ENCODE data around the gene DNAJC15. TPM values are rescaled to one million over a fixed set of nuclear protein-coding genes. Genes with fewer than 3 reads are reported as not detected.

Gene DNAJC15
- total RNA-seq, 1 experiment from 2014 or later = 20.3 TPM

GRCh38 chr13:43110658-43111057 is 87.3 kb downstream of the DNAJC15 start:
- H3K27me3 ChIP-seq (ENCODE audit: control insufficient read depth, insufficient read depth, low read length) = no peaks in the 10 kb centered on the region
- no peak overlapping the region for H3K4me3 ChIP-seq (ENCODE audit: low read depth in 2 of 2, low read length in 2 of 2)
- H3K27ac ChIP-seq (ENCODE audit: low read length) = no peak overlapping the region
- no peaks in the 10 kb centered on the region for H3K36me3 ChIP-seq (ENCODE audit: control insufficient read depth, insufficient read depth, low read length)
- intact Hi-C loops (cut with micrococcal nuclease; ENCODE audit: unreplicated experiment) = no loop called here
- POLR2A ChIA-PET = no interaction called here
- no peaks in the 10 kb centered on the region for H3K4me1 ChIP-seq (ENCODE audit: control insufficient read depth, insufficient read depth, low read length)
- H3K9me3 ChIP-seq (ENCODE audit: control insufficient read depth, insufficient read depth, low read depth, low read length) = no peaks in the 10 kb centered on the region
- DNase-seq (ENCODE audit: low read depth, low spot score) (no peak), ATAC-seq (no peak)
- no TSS peak for BruUV-seq (replicated peaks)
- TF ChIP-seq SIN3A (IDR thresholded peaks at IDR 0.05; ENCODE audit: borderline replicate concordance, insufficient read depth, low read depth, low read length) (no peak), REST (IDR thresholded peaks at IDR 0.05; ENCODE audit: insufficient read depth in 1 of 2, low read depth in 2 of 2, low read length in 1 of 2) (no peak), POLR2AphosphoS5 (IDR thresholded peaks at IDR 0.05; ENCODE audit: low read depth, low read length) (no peak), TCF7L2 (IDR thresholded peaks at IDR 0.05; ENCODE audit: low read depth, low read length) (no peak), CTCF (IDR thresholded peaks at IDR 0.05) (no peak)
- CTCF ChIA-PET = no interaction called here
- in situ Hi-C loops (cut with HindIII; ENCODE audit: low pct_unique_long_range_greater_than_20kb, low sequenced_read_pairs) = no loop called here

GRCh38 chr13:43111559-43112400 is 88.4 kb downstream of the DNAJC15 start:
- CTCF ChIA-PET = no interaction called here
- intact Hi-C loops (cut with micrococcal nuclease; ENCODE audit: unreplicated experiment) (no loop called here), in situ Hi-C loops (cut with HindIII; ENCODE audit: low pct_unique_long_range_greater_than_20kb, low sequenced_read_pairs) (no loop called here)

More at GRCh38 chr13:43111559-43112400, 88.4 kb downstream of the DNAJC15 start:
- Histone ChIP-seq H3K36me3 (ENCODE audit: control insufficient read depth, insufficient read depth, low read length) (no peaks in the 10 kb centered on the region), H3K4me3 (ENCODE audit: low read depth in 2 of 2, low read length in 2 of 2) (no peak overlapping the region), H3K4me1 (ENCODE audit: control insufficient read depth, insufficient read depth, low read length) (no peaks in the 10 kb centered on the region), H3K27me3 (ENCODE audit: control insufficient read depth, insufficient read depth, low read length) (no peaks in the 10 kb centered on the region), H3K9me3 (ENCODE audit: control insufficient read depth, insufficient read depth, low read depth, low read length) (no peaks in the 10 kb centered on the region), H3K27ac (ENCODE audit: low read length) (no peak overlapping the region)
- DNase-seq (ENCODE audit: low read depth, low spot score) (no peak), ATAC-seq (no peak)
- no TSS peak for BruUV-seq (replicated peaks)
- POLR2A ChIA-PET = no interaction called here
- TF ChIP-seq POLR2AphosphoS5 (IDR thresholded peaks at IDR 0.05; ENCODE audit: low read depth, low read length) = no peak
- no peak for TF ChIP-seq TCF7L2 (IDR thresholded peaks at IDR 0.05; ENCODE audit: low read depth, low read length)
- no peak for TF ChIP-seq SIN3A (IDR thresholded peaks at IDR 0.05; ENCODE audit: borderline replicate concordance, insufficient read depth, low read depth, low read length)
- TF ChIP-seq REST (IDR thresholded peaks at IDR 0.05; ENCODE audit: insufficient read depth in 1 of 2, low read depth in 2 of 2, low read length in 1 of 2) = no peak
- TF ChIP-seq CTCF (IDR thresholded peaks at IDR 0.05) = no peak

Measured in Panc1 (cell line).